H1 (cell line): ENCODE results near the gene FBN3. TPM values are rescaled to one million over a fixed set of nuclear protein-coding genes. Genes with fewer than 3 reads are reported as not detected.

ENCODE experiments used
- CREB1 ChIP-seq: IDR thresholded peaks from 2 replicates; pipeline ENCODE4 v1.6.1; 2012; ENCODE audit warnings: inconsistent platforms
- KDM5A ChIP-seq: fragments of 200-600 bp; IDR thresholded peaks from 2 replicates; pipeline ENCODE4 v1.7.1; 2012; ENCODE audit warnings: mild to moderate bottlenecking, low read length, inconsistent platforms, mixed read lengths
- MAFK ChIP-seq: IDR thresholded peaks from 2 replicates; pipeline ENCODE4 v1.6.1; 2012; ENCODE audit warnings: low read depth, mild to moderate bottlenecking, improper control_type of control experiment, low read length
- POLR2A ChIP-seq, 2 experiments: IDR thresholded peaks; 1 replicate in 1 of 2; 2 replicates in 1 of 2; pipeline ENCODE4 v1.6.1; 2011; ENCODE audit warnings: low read depth in 2 of 2, low read length in 2 of 2, mild to moderate bottlenecking in 2 of 2; ENCODE audit errors: control extremely low read depth in 1 of 2
- polyA plus RNA-seq, 7 experiments: library from polyadenylated mRNA; depleted of rRNA in 3 of 7; stranded (reverse) in 5 of 7; unstranded in 2 of 7; fragments of >200 nt in 5 of 7; fragments of 200-250 nt in 2 of 7; gene quantifications; 1 replicate in 5 of 7; 2 replicates in 1 of 7; 4 replicates in 1 of 7; pipeline versions ENCODE4 v1.2.1 to v1.2.3, GENCODE V29; 2011 to 2013; ENCODE audit warnings: missing spikeins in 2 of 7, mixed read lengths in 2 of 7
- total RNA-seq: library from RNA; stranded (reverse); fragmentation: NEBNext Ultra II Directional; extraction: Animal tissue kit (Norgen Biotek cat#: 25700); gene quantifications from 2 replicates; pipeline ENCODE4 v1.2.1, GENCODE V29; 2021
- TF ChIP-seq, protein P1 (sequence below): IDR thresholded peaks from 2 replicates; pipeline ENCODE4 v1.6.1; 2012; ENCODE audit warnings: inconsistent platforms

Gene FBN3
- total and polyA plus RNA-seq, 2 of the 8 experiments (the other 6 are each of a cell fraction or from before 2014, with no cell fraction given) = 37.1 to 38.7 TPM

DNA sequence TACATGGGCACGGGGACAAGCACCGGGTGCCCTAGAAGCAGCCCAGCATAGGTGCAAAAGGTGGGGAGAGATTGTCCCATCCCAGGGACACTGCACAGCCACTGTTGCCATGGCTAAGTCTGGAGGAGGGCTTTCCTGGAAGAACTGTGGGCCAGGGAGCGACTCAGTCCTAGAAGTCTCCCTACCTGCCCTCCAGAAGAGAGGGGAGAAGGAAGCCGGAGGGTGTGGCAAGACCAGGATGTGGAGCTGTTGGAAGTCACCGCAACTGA, 2.3 kb upstream of the FBN3 start (continued):
- no peak for TF ChIP-seq CREB1
- no peak for TF ChIP-seq POLR2A (IDR thresholded peaks at IDR 0.05; ENCODE audit: control extremely low read depth in 1 of 2, low read depth in 2 of 2, low read length in 2 of 2)
- TF ChIP-seq KDM5A = no peak
- TF ChIP-seq MAFK = no peak
- TF ChIP-seq, protein P1, sequence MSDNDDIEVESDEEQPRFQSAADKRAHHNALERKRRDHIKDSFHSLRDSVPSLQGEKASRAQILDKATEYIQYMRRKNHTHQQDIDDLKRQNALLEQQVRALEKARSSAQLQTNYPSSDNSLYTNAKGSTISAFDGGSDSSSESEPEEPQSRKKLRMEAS = no peak
